H7 (cell line): ENCODE measurements around the gene WNT9A. TPM values are rescaled to one million over a fixed set of nuclear protein-coding genes. Genes with fewer than 3 reads are reported as not detected.

Experiments used
- DNase-seq: peaks from one replicate; pipeline ENCODE4 v3.0.0; 2012
- H3K27me3 ChIP-seq: 2 replicates; pipeline ENCODE4 v1.6.0; 2011; ENCODE audit warnings: mild to moderate bottlenecking, low read length; ENCODE audit not compliant: control insufficient read depth, insufficient read depth
- H3K36me3 ChIP-seq: replicated peaks from 2 replicates; pipeline ENCODE4 v1.5.1; 2011; ENCODE audit warnings: low read length; ENCODE audit not compliant: control insufficient read depth, insufficient read depth
- H3K4me3 ChIP-seq: 2 replicates; pipeline ENCODE4 v1.5.1; 2011; ENCODE audit warnings: low read depth, mild to moderate bottlenecking, control low read depth, low read length, moderate library complexity; ENCODE audit not compliant: insufficient read depth
- total RNA-seq: library from RNA; depleted of rRNA; stranded (reverse); fragments of >200 nt; shearing (Covaris generic); gene quantifications from 2 replicates; pipeline ENCODE4 v1.2.3, GENCODE V29; 2014

WNT9A gene
- total RNA-seq, 1 experiment from 2014 or later = 3.2 TPM

DNA sequence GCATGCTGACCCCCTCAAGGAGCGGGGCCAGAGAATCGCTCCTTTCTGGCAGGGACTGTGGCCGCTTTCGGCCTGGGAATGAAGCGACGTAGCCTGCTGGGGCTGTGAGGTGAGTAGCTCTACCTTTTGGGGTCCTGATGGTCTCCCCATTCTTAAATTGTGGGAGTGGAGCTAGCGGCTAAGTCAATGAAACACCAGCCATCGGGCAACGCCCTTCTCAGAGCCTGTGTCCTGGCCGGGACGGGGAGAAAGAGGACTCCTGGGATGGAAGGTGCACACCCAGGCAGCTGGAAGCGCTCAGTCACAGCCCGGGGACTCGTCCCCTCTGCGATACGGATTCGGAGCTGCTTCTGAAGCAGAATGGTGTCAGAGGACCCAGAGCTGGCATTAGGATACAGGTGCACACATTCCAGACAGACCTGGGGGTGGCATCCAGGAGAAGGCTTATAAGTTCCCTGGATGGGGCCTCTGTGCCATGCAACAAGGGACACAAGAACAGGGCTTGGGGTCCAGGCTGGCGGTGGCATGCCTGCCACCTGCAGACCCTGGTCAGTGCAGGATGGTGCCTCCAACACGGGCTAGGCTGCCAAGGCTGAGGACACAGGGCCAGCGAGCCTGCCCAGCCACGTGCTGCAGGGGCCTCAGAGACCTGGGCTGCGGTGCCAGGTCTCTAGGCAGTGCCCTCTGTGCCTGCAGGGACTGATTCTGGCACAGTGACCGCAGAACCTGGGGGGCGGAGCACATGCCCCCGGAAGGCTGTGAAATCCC lies 945 bp upstream of the WNT9A start:
- H3K4me3 ChIP-seq = peak overlapping the region; percentile 74
- peak; percentile 36 for DNase-seq
- peaks cover 16% of the 10 kb centered on the region for H3K27me3 ChIP-seq
- no peaks in the 10 kb centered on the region for H3K36me3 ChIP-seq

DNA sequence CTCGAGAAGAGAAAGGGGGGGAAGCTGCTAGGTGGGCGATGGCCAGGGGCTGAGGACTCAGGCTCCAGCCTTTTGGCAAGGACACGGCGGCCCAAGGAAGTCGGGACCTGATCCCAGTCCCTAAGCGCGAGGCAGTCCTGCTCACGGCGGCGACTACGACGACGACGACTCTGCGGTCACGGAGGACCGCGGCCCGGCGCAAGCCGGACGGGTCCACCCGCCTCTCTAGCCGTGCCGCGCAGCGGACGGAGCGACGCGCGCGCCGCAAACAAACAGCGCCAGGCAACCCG lies 401 bp downstream of the WNT9A start:
- no peak for DNase-seq
- Histone ChIP-seq H3K27me3 (peaks cover 16% of the 10 kb centered on the region), H3K36me3 (no peaks in the 10 kb centered on the region), H3K4me3 (peak overlapping the region; percentile 68)

- H3K4me3 ChIP-seq = peak overlapping the region; percentile 68
These were observed 927 bp downstream of the WNT9A start for GRCh38 chr1:227946624-227947385.

DNA sequence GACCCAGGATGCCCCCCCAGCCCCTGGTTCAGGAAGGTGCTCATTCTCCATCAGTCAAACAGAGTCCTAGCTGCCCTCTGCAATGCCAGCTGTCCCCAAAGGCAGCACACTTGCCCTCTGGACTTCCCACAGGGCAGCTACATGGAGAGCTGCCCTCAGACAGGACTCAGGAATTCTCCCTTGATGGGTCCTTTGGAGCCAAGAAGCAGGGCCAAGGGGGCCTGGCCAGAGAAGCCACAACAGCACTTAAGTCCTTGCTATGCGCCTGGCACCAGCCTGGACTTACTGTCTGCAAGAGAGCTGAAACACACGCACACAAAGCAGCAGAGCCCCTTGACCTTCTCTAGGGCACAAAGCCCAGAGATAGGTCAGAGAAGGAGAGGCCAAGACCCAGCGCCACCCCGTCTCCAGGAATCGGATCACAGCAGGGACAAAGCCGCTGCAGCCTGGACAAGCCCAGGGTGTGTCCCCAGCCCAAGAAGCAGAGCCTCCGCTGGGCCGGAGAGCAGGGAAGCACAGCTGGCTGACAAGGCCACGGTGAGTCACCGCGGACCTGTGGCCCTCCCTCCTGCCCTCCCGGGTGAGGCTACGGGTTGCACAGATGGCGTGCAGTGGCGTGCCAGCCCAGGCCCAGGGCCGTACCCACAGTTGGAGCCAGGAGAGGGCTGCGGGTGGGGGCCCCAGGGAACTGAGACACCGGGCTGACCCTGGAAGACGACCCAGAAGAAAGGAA lies 1.7 kb downstream of the WNT9A start:
- peak overlapping the region; percentile 16; the same call in 1 of the 2 replicates for H3K4me3 ChIP-seq
- DNase-seq = peak; percentile 74

More at GRCh38 chr1:227946624-227947385, 927 bp downstream of the WNT9A start:
- Histone ChIP-seq H3K36me3 (no peaks in the 10 kb centered on the region), H3K27me3 (peaks cover 16% of the 10 kb centered on the region)
- DNase-seq = peak; percentile 98

GRCh38 chr1:227944931-227945890 lies 2.5 kb downstream of the WNT9A start:
- peak; percentile 56 for DNase-seq
- peaks cover 16% of the 10 kb centered on the region for H3K27me3 ChIP-seq
- no peak overlapping the region for H3K4me3 ChIP-seq
- H3K36me3 ChIP-seq = no peaks in the 10 kb centered on the region

More for the DNA sequence above, 1.7 kb downstream of the WNT9A start:
- Histone ChIP-seq H3K36me3 (no peaks in the 10 kb centered on the region), H3K27me3 (peaks cover 16% of the 10 kb centered on the region)

- peaks cover 15% of the 10 kb centered on the region for H3K27me3 ChIP-seq
- H3K36me3 ChIP-seq = no peaks in the 10 kb centered on the region
- DNase-seq = peak; percentile 28
- no peak overlapping the region for H3K4me3 ChIP-seq
These were observed 3.4 kb downstream of the WNT9A start for GRCh38 chr1:227944090-227944930.

GRCh38 chr1:227943381-227944089 lies 4.2 kb downstream of the WNT9A start:
- DNase-seq = no peak
- Histone ChIP-seq H3K36me3 (no peaks in the 10 kb centered on the region), H3K27me3 (peaks cover 7% of the 10 kb centered on the region), H3K4me3 (no peak overlapping the region)

- Histone ChIP-seq H3K36me3 (no peaks in the 10 kb centered on the region), H3K27me3 (peaks cover 3% of the 10 kb centered on the region; the same call in 1 of the 2 replicates), H3K4me3 (no peak overlapping the region)
- peak; percentile 38 for DNase-seq
These were observed 4.9 kb downstream of the WNT9A start for GRCh38 chr1:227942716-227943261.

DNA sequence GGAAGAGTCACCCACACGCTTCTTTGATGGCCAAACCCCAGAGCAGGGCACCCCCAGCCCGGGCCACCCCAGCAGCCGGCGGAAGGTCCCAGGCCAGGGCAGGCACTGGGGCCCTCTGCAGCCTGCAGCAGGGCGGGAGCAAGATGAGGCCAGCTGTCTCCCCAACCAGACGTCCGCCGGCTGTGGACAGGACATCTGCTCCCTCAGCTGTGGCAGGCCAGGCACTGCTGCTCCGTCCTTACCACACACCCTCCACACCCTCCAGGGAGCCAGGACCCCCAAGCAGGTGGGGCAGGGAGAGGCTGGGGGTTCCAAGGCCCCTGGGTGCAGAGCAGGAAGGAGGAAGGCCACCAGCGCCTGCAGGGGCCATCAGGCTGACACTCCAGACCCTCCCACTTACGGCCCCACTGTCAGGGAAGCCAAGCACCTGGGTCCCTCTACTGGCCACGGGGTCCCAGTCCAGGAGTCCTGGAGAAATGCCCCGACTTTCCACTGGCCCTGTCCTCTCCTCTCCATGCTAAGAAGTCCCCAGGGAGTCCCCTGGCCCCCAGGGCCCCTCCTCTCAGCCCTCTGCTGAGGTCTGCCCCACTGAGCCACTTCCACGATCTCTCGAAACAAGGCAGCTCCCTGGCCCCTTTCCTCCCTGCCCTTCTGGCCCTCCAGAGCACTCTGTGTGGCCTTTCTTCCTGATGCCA lies 5.6 kb downstream of the WNT9A start:
- H3K36me3 ChIP-seq = no peaks in the 10 kb centered on the region
- no peak overlapping the region for H3K4me3 ChIP-seq
- H3K27me3 ChIP-seq = peaks cover under 1% of the 10 kb centered on the region; the same call in 1 of the 2 replicates
- peak; percentile 80 for DNase-seq

GRCh38 chr1:227941509-227942020 lies 6.2 kb downstream of the WNT9A start:
- no peaks in the 10 kb centered on the region for H3K27me3 ChIP-seq
- DNase-seq = peak; percentile 74
- H3K4me3 ChIP-seq = no peak overlapping the region

GRCh38 chr1:227940791-227941241 lies 6.9 kb downstream of the WNT9A start:
- no peaks in the 10 kb centered on the region for H3K27me3 ChIP-seq
- no peaks in the 10 kb centered on the region; the same call in 1 of the 2 replicates for H3K36me3 ChIP-seq
- DNase-seq = peak; percentile 36
- H3K4me3 ChIP-seq = no peak overlapping the region

More at GRCh38 chr1:227941509-227942020, 6.2 kb downstream of the WNT9A start:
- H3K36me3 ChIP-seq = no peaks in the 10 kb centered on the region
